HEK293T (cell line): ENCODE measurements around the gene KRTAP4-5.
"Not testable (repeated sequence)": the region's sequence is repeated elsewhere in the genome, so short reads cannot be mapped to it uniquely, and the experiment has no call there.

Experiments used
- CTCF ChIA-PET: fragments of 350-600 bp; formaldehyde crosslinking; extraction: SDS; loops from one replicate; lab custom pipeline; 2021; ENCODE audit warnings: antibody characterized with exemption, inconsistent platforms; lab: Yijun Ruan, JAX
- POLR2A ChIA-PET: fragments of 350-600 bp; formaldehyde crosslinking; extraction: SDS; loops from one replicate; lab custom pipeline; 2020; ENCODE audit warnings: antibody characterized with exemption, inconsistent platforms; lab: Yijun Ruan, JAX
- DNase-seq: peaks from one replicate; pipeline ENCODE4 v3.0.0; 2012; ENCODE audit warnings: mixed read lengths; ENCODE audit errors: extremely low spot score
- ARNT ChIP-seq: fragments of 450-650 bp; IDR thresholded peaks from 2 replicates; pipeline ENCODE4 v1.6.1; 2017; ENCODE audit warnings: mild to moderate bottlenecking
- BHLHE40 ChIP-seq: fragments of 450-650 bp; IDR thresholded peaks from 2 replicates; pipeline ENCODE4 v1.6.1; 2016; ENCODE audit warnings: mild to moderate bottlenecking, moderate library complexity, borderline replicate concordance
- CTBP1 ChIP-seq: fragments of 450-650 bp; IDR thresholded peaks from 2 replicates; pipeline ENCODE4 v1.6.1; 2016; ENCODE audit warnings: borderline replicate concordance
- ELF4 ChIP-seq: fragments of 450-650 bp; IDR thresholded peaks from 2 replicates; pipeline ENCODE4 v1.6.1; 2017; ENCODE audit warnings: antibody characterized with exemption
- FOXA1 ChIP-seq: fragments of 450-650 bp; IDR thresholded peaks from 2 replicates; pipeline ENCODE4 v1.6.1; 2016; ENCODE audit warnings: mild to moderate bottlenecking
- FOXK2 ChIP-seq: fragments of 450-650 bp; IDR thresholded peaks from 2 replicates; pipeline ENCODE4 v1.6.1; 2016; ENCODE audit warnings: mild to moderate bottlenecking
- FOXM1 ChIP-seq: fragments of 450-650 bp; IDR thresholded peaks from 2 replicates; pipeline ENCODE4 v1.6.1; 2017; ENCODE audit warnings: mild to moderate bottlenecking, borderline replicate concordance
- HDGF ChIP-seq: fragments of 450-650 bp; IDR thresholded peaks from 2 replicates; pipeline ENCODE4 v1.6.1; 2017; ENCODE audit warnings: antibody characterized with exemption, borderline replicate concordance
- L3MBTL2 ChIP-seq: fragments of 450-650 bp; conservative IDR thresholded peaks from 2 replicates; pipeline ENCODE4 v1.6.1; 2016; ENCODE audit warnings: mild to moderate bottlenecking
- LEF1 ChIP-seq: fragments of 450-650 bp; IDR thresholded peaks from 2 replicates; pipeline ENCODE4 v1.6.1; 2017; ENCODE audit warnings: mild to moderate bottlenecking, borderline replicate concordance
- NFRKB ChIP-seq: fragments of 450-650 bp; IDR thresholded peaks from 2 replicates; pipeline ENCODE4 v1.6.1; 2016; ENCODE audit warnings: mild to moderate bottlenecking, moderate library complexity
- PKNOX1 ChIP-seq: fragments of 450-650 bp; IDR thresholded peaks from 2 replicates; pipeline ENCODE4 v1.6.1; 2016
- SP1 ChIP-seq: fragments of 450-650 bp; IDR thresholded peaks from 2 replicates; pipeline ENCODE4 v1.6.1; 2017
- SUZ12 ChIP-seq: fragments of 450-650 bp; IDR thresholded peaks from 2 replicates; pipeline ENCODE4 v1.6.1; 2016; ENCODE audit warnings: mild to moderate bottlenecking
- TARDBP ChIP-seq: fragments of 450-650 bp; IDR thresholded peaks from 2 replicates; pipeline ENCODE4 v1.6.1; 2016
- ZNF384 ChIP-seq: fragments of 450-650 bp; IDR thresholded peaks from 2 replicates; pipeline ENCODE4 v1.6.1; 2016

Gene KRTAP4-5

GRCh38 chr17:41133880-41134735, 15.5 kb downstream of the KRTAP4-5 start:
- TF ChIP-seq BHLHE40 (no peak), FOXM1 (no peak), FOXA1 (no peak), SP1 (no peak), TARDBP (no peak), ELF4 (no peak), L3MBTL2 (no peak), ARNT (no peak), ZNF384 (no peak), FOXK2 (no peak), SUZ12 (no peak), CTBP1 (no peak), PKNOX1 (no peak), NFRKB (no peak), LEF1 (no peak), HDGF (no peak)
- no peak for DNase-seq
- ChIA-PET CTCF (no interaction called here), POLR2A (no interaction called here)

- POLR2A ChIA-PET = no interaction called here
- no peak for TF ChIP-seq L3MBTL2
- no peak for TF ChIP-seq CTBP1
- TF ChIP-seq FOXM1 = no peak
- no peak for TF ChIP-seq LEF1
- no peak for TF ChIP-seq ZNF384
- TF ChIP-seq HDGF = no peak
- no peak for TF ChIP-seq SP1
- no peak for TF ChIP-seq NFRKB
- TF ChIP-seq PKNOX1 = no peak
- DNase-seq = no peak
- CTCF ChIA-PET = no interaction called here
Measured at GRCh38 chr17:41131979-41132378, 17.6 kb downstream of the KRTAP4-5 start.

- TF ChIP-seq ARNT = no peak
- no peak for TF ChIP-seq PKNOX1
- no peak for TF ChIP-seq NFRKB
- no peak for TF ChIP-seq TARDBP
- no peak for TF ChIP-seq CTBP1
- CTCF ChIA-PET = no interaction called here
- POLR2A ChIA-PET = no interaction called here
- no peak for DNase-seq
Measured at GRCh38 chr17:41127371-41127770, 22.3 kb downstream of the KRTAP4-5 start.

GRCh38 chr17:41126412-41126811, 23.2 kb downstream of the KRTAP4-5 start:
- ChIA-PET CTCF (no interaction called here), POLR2A (no interaction called here)
- no peak for TF ChIP-seq CTBP1
- no peak for TF ChIP-seq ZNF384
- no peak for TF ChIP-seq FOXA1
- no peak for TF ChIP-seq HDGF
- TF ChIP-seq FOXK2 = no peak
- no peak for TF ChIP-seq L3MBTL2
- DNase-seq = no peak

- TF ChIP-seq CTBP1 (no peak), FOXK2 (no peak), FOXA1 (no peak), ARNT (no peak), TARDBP (no peak), LEF1 (no peak), ZNF384 (no peak)
- POLR2A ChIA-PET = no interaction called here
- no peak for DNase-seq
- CTCF ChIA-PET = no interaction called here
Measured at GRCh38 chr17:41125064-41125463, 24.6 kb downstream of the KRTAP4-5 start.

- CTCF ChIA-PET, POLR2A ChIA-PET, DNase-seq: not testable (repeated sequence)
Measured at GRCh38 chr17:41123991-41124371, 25.6 kb downstream of the KRTAP4-5 start, which contains the start of gene KRTAP4-12. KRTAP4-12 (minus strand) TSS chr17:41124182; CDS start chr17:41124122, 60 bp downstream.

- DNase-seq, POLR2A ChIA-PET, CTCF ChIA-PET: not testable (repeated sequence)
Measured at GRCh38 chr17:41123292-41123990, 26.2 kb downstream of the KRTAP4-5 start.
